Tibial nerve (tissue), 4 donors: ENCODE measurements around the gene TMEM72.

Experiments used
- CTCF ChIP-seq, 5 experiments: fragments of 200-600 bp in 3 of 5; fragments of 450-650 bp in 2 of 5; sonication (generic) in 3 of 5; IDR thresholded peaks; one replicate each; pipeline ENCODE4 v1.5.1; 2016 to 2019; ENCODE audit warnings: antibody characterized with exemption in 5 of 5, mild to moderate bottlenecking in 3 of 5, moderate library complexity in 2 of 5
- EP300 ChIP-seq, 2 donors: sonication (generic); formaldehyde crosslinking; IDR thresholded peaks; one replicate each; pipeline ENCODE4 v1.6.1; 2017; ENCODE audit warnings: antibody characterized with exemption in 2 of 2, mild to moderate bottlenecking in 1 of 2
- POLR2A ChIP-seq, 2 donors: fragments of 450-650 bp; IDR thresholded peaks; one replicate each; pipeline ENCODE4 v1.6.1; 2017; ENCODE audit warnings: antibody characterized with exemption in 2 of 2, mild to moderate bottlenecking in 2 of 2, moderate library complexity in 2 of 2

DNA sequence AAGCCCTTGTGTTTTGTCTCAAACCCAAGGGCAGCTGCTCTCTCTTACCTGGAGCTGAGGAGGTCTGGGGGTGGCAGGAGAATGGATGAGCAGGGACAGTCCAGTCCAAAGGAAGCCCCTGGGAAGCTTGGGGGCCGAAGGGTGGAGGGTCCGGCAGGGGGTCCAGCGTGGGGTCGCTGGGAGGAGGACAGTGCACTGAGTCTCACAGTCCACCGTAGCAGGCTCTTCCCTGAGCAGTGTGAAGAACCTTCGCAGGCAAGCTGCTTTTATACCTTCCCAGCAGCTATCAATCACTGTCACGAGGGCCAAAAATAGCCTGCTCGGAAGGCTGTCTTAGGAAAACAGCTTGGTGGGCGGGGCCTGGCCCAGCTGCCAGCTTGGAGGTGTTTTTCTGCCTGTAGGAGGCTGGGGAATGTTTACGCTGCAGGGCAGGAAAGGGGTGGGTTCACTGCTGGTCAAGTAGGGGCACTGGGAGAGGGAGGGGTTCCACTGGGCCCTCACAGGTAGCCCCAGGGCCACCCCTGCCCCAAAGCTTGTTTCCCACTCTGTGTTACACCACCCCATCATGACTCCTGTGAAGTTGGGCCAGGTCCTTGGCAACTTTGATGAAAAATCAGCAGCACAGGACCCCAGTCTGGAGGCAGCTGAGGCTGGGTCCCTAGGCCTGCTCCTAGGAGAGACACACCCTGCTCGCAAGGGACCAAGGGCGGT, 67.6 kb downstream of the TMEM72 start, which contains the start of gene DEPP1:
- TF ChIP-seq CTCF (IDR thresholded peaks at IDR 0.05) (peak in 3 of 5 experiments; percentile 7 to 58 (median 33)), POLR2A (IDR thresholded peaks at IDR 0.05) (peak; percentile 98 to 99), EP300 (IDR thresholded peaks at IDR 0.05) (peak; percentile 97 to 100)
